SW 1271 (cell line): ENCODE results near the gene DIAPH1.

Source experiments
- DNase-seq, 2 experiments: peaks; one replicate each; lab custom pipeline; 2025; lab: John Stamatoyannopoulos, UW

Gene DIAPH1

GRCh38 chr5:141560725-141561483 is 57.9 kb downstream of the DIAPH1 start:
- peak in 1 of 2 experiments; percentile 72 for DNase-seq

- no peak for DNase-seq
Observed at GRCh38 chr5:141560151-141560550, 58.6 kb downstream of the DIAPH1 start.

GRCh38 chr5:141559461-141559860 is 59.3 kb downstream of the DIAPH1 start:
- no peak for DNase-seq

GRCh38 chr5:141558150-141558549 is 60.6 kb downstream of the DIAPH1 start:
- no peak for DNase-seq

GRCh38 chr5:141557681-141558136 is 61.1 kb downstream of the DIAPH1 start:
- DNase-seq: peak; percentile 97 to 99

- no peak for DNase-seq
Observed at GRCh38 chr5:141547921-141548320, 70.9 kb downstream of the DIAPH1 start.

GRCh38 chr5:141547488-141547887 is 71.3 kb downstream of the DIAPH1 start:
- DNase-seq: no peak

GRCh38 chr5:141543053-141543452 is 75.7 kb downstream of the DIAPH1 start:
- no peak for DNase-seq

- DNase-seq: no peak
Observed at GRCh38 chr5:141534492-141535213, 84.1 kb downstream of the DIAPH1 start.

- DNase-seq: no peak
Observed at GRCh38 chr5:141533897-141534296, 84.9 kb downstream of the DIAPH1 start.

GRCh38 chr5:141532726-141533125 is 86.1 kb downstream of the DIAPH1 start:
- no peak for DNase-seq

- DNase-seq: no peak
Observed at GRCh38 chr5:141529873-141530272, 88.9 kb downstream of the DIAPH1 start.

GRCh38 chr5:141529002-141529401 is 89.8 kb downstream of the DIAPH1 start:
- no peak for DNase-seq

GRCh38 chr5:141528291-141528984 is 90.4 kb downstream of the DIAPH1 start:
- DNase-seq: no peak

- DNase-seq: no peak
Observed at GRCh38 chr5:141527426-141527825, 91.4 kb downstream of the DIAPH1 start.

GRCh38 chr5:141525653-141526052 is 93.1 kb downstream of the DIAPH1 start:
- DNase-seq: no peak

- peak; percentile 82 to 96 for DNase-seq
Observed at GRCh38 chr5:141524604-141525597, 93.9 kb downstream of the DIAPH1 start.

- no peak for DNase-seq
Observed at GRCh38 chr5:141523991-141524390, 94.8 kb downstream of the DIAPH1 start.

GRCh38 chr5:141522301-141522700 is 96.5 kb downstream of the DIAPH1 start:
- peak in 1 of 2 experiments; percentile 21 for DNase-seq

GRCh38 chr5:141521244-141521781 is 97.5 kb downstream of the DIAPH1 start:
- DNase-seq: peak; percentile 94 to 100
